Coronary artery (tissue), 2 donors: ENCODE measurements around the gene ST3GAL3.

Experiments
- DNase-seq: peaks from one replicate; pipeline ENCODE4 v3.0.0-alpha.2; 2017; ENCODE audit warnings: low spot score
- H3K27ac ChIP-seq, 2 donors: fragments of 200-600 bp; sonication (generic); one replicate each; pipeline ENCODE4 v1.5.1; 2016 to 2019
- H3K4me3 ChIP-seq: fragments of 200-600 bp; sonication (generic); 2 replicates; pipeline ENCODE4 v1.5.1; 2016; ENCODE audit warnings: mild to moderate bottlenecking, moderate library complexity
- CTCF ChIP-seq: fragments of 200-600 bp; sonication (generic); IDR thresholded peaks from one replicate; pipeline ENCODE4 v1.5.1; 2019; ENCODE audit warnings: antibody characterized with exemption

ST3GAL3 gene

GRCh38 chr1:43952731-43953346, 245.5 kb downstream of the ST3GAL3 start:
- Histone ChIP-seq H3K4me3 (no peak overlapping the region), H3K27ac (no peak overlapping the region)
- no peak for TF ChIP-seq CTCF
- no peak for DNase-seq

- no peak for TF ChIP-seq CTCF
- Histone ChIP-seq H3K4me3 (no peak overlapping the region), H3K27ac (no peak overlapping the region)
- no peak for DNase-seq
These were observed 246.0 kb downstream of the ST3GAL3 start for GRCh38 chr1:43953361-43953760.

GRCh38 chr1:43954036-43954435, 246.7 kb downstream of the ST3GAL3 start:
- no peak for DNase-seq
- no peak for TF ChIP-seq CTCF
- Histone ChIP-seq H3K4me3 (no peak overlapping the region), H3K27ac (no peak overlapping the region)

GRCh38 chr1:43956234-43956633, 248.9 kb downstream of the ST3GAL3 start:
- no peak for TF ChIP-seq CTCF

GRCh38 chr1:43957407-43958040, 250.2 kb downstream of the ST3GAL3 start:
- TF ChIP-seq CTCF, result no peak
- no peak for DNase-seq
- Histone ChIP-seq H3K4me3 (no peak overlapping the region), H3K27ac (no peak overlapping the region)

More at GRCh38 chr1:43956234-43956633, 248.9 kb downstream of the ST3GAL3 start:
- no peak for DNase-seq
- no peak overlapping the region for H3K27ac ChIP-seq
- no peak overlapping the region for H3K4me3 ChIP-seq

- Histone ChIP-seq H3K27ac (no peak overlapping the region), H3K4me3 (no peak overlapping the region)
- TF ChIP-seq CTCF, result no peak
- no peak for DNase-seq
These were observed 251.3 kb downstream of the ST3GAL3 start for GRCh38 chr1:43958351-43959255.
